IMR-90 (cell line): ENCODE measurements around the gene CREB5.

Source experiments
- CEBPB ChIP-seq: IDR thresholded peaks from 2 replicates; pipeline ENCODE4 v1.6.1; 2012; ENCODE audit warnings: low read depth, low read length, improper control_type of control experiment
- POLR2A ChIP-seq: IDR thresholded peaks from 2 replicates; pipeline ENCODE4 v1.6.1; 2012; ENCODE audit warnings: mild to moderate bottlenecking, low read depth, low read length
- RAD21 ChIP-seq: IDR thresholded peaks from 2 replicates; pipeline ENCODE4 v1.6.1; 2012; ENCODE audit warnings: low read length, improper control_type of control experiment
- RCOR1 ChIP-seq: IDR thresholded peaks from 2 replicates; pipeline ENCODE4 v1.6.1; 2012; ENCODE audit warnings: mild to moderate bottlenecking, low read length, improper control_type of control experiment; ENCODE audit not compliant: insufficient replicate concordance
- SMC3 ChIP-seq: fragments of 150-350 bp; IDR thresholded peaks from 2 replicates; pipeline ENCODE4 v1.6.1; 2016; ENCODE audit warnings: low read depth, mild to moderate bottlenecking, antibody characterized with exemption, low read length, moderate library complexity
- TF ChIP-seq, protein P1 (sequence below): conservative IDR thresholded peaks from 2 replicates; pipeline ENCODE4 v1.5.1; 2012; ENCODE audit warnings: mild to moderate bottlenecking, low read depth, low read length, improper control_type of control experiment
- TF ChIP-seq, protein P2 (sequence below): fragments of 150-350 bp; IDR thresholded peaks from 2 replicates; pipeline ENCODE4 v1.6.1; 2017; ENCODE audit warnings: mild to moderate bottlenecking, antibody characterized with exemption, low read length, low read depth

DNA sequence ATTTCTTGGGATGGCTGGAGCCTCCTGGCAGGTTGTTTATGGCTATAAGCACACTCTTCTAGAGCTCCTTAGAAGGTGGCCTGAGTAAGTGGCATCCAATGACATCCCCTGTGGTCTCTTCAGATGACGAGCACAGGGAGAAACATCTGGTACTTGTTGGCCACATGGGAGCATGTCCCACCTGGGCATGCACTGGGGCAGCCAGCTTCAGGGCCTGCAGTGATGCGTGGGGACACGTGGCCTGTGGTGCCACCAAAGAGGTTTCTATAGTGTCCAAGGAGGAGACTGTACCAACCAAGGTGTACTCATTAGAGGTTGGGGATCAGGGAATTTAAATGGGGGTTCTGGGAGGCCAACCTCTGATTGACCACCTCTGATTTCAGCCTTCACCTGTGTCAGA lies 420.4 kb downstream of the CREB5 start:
- TF ChIP-seq POLR2A (no peak), CEBPB (no peak), SMC3 (no peak), RAD21 (no peak), RCOR1 (no peak)
- TF ChIP-seq, protein P1, sequence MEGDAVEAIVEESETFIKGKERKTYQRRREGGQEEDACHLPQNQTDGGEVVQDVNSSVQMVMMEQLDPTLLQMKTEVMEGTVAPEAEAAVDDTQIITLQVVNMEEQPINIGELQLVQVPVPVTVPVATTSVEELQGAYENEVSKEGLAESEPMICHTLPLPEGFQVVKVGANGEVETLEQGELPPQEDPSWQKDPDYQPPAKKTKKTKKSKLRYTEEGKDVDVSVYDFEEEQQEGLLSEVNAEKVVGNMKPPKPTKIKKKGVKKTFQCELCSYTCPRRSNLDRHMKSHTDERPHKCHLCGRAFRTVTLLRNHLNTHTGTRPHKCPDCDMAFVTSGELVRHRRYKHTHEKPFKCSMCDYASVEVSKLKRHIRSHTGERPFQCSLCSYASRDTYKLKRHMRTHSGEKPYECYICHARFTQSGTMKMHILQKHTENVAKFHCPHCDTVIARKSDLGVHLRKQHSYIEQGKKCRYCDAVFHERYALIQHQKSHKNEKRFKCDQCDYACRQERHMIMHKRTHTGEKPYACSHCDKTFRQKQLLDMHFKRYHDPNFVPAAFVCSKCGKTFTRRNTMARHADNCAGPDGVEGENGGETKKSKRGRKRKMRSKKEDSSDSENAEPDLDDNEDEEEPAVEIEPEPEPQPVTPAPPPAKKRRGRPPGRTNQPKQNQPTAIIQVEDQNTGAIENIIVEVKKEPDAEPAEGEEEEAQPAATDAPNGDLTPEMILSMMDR, result no peak
- TF ChIP-seq, protein P2, sequence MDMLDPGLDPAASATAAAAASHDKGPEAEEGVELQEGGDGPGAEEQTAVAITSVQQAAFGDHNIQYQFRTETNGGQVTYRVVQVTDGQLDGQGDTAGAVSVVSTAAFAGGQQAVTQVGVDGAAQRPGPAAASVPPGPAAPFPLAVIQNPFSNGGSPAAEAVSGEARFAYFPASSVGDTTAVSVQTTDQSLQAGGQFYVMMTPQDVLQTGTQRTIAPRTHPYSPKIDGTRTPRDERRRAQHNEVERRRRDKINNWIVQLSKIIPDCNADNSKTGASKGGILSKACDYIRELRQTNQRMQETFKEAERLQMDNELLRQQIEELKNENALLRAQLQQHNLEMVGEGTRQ, result no peak
